Choroid plexus epithelial cell (primary cell): ENCODE results near the gene ZNF521.

Experiments
- DNase-seq: peaks from one replicate; pipeline ENCODE4 v3.0.0-alpha.2; 2010; ENCODE audit warnings: low read depth
- H3K4me3 ChIP-seq: 2 replicates; pipeline ENCODE4 v1.5.1; 2011; ENCODE audit warnings: low read depth, mild to moderate bottlenecking, control low read depth, low read length, moderate library complexity
- CTCF ChIP-seq: conservative IDR thresholded peaks from 2 replicates; pipeline ENCODE4 v1.5.1; 2011; ENCODE audit warnings: low read depth, mild to moderate bottlenecking, control low read depth, inconsistent platforms, low read length, moderate library complexity

ZNF521 gene

GRCh38 chr18:25166113-25166512 is 185.9 kb downstream of the ZNF521 start:
- no peak for TF ChIP-seq CTCF
- no peak overlapping the region for H3K4me3 ChIP-seq
- DNase-seq, result no peak

- DNase-seq, result peak; percentile 61
- peak overlapping the region; percentile 47 for H3K4me3 ChIP-seq
- TF ChIP-seq CTCF, result peak; percentile 20
These were observed 186.8 kb downstream of the ZNF521 start for GRCh38 chr18:25164848-25165811.

GRCh38 chr18:25164211-25164847 is 187.6 kb downstream of the ZNF521 start:
- H3K4me3 ChIP-seq, result peak overlapping the region; percentile 47
- no peak for DNase-seq
- TF ChIP-seq CTCF, result no peak

GRCh38 chr18:25153426-25153825 is 198.5 kb downstream of the ZNF521 start:
- DNase-seq, result no peak
- no peak overlapping the region for H3K4me3 ChIP-seq
- TF ChIP-seq CTCF, result no peak

- no peak for TF ChIP-seq CTCF
- no peak overlapping the region for H3K4me3 ChIP-seq
- DNase-seq, result no peak
These were observed 204.0 kb downstream of the ZNF521 start for GRCh38 chr18:25147877-25148488.

GRCh38 chr18:25146512-25146910 is 205.5 kb downstream of the ZNF521 start:
- no peak overlapping the region for H3K4me3 ChIP-seq
- DNase-seq, result no peak
- no peak for TF ChIP-seq CTCF
